Stomach (tissue), 9 donors: ENCODE measurements around the gene PRKCZ. TPM values are rescaled to one million over a fixed set of nuclear protein-coding genes. Genes with fewer than 3 reads are reported as not detected.
"Not testable (repeated sequence)": the region's sequence is repeated elsewhere in the genome, so short reads cannot be mapped to it uniquely, and the experiment has no call there.

Experiments
- DNase-seq, 2 donors: peaks; one replicate each; pipeline versions ENCODE4 v3.0.0 to v3.0.0-alpha.2; 2013 to 2019
- H3K27ac ChIP-seq, 5 donors: fragments of 200-600 bp in 4 of 5; sonication (generic) in 4 of 5; one replicate each; pipeline ENCODE4 v1.5.1; 2013 to 2019; ENCODE audit warnings: mild to moderate bottlenecking in 1 of 5, moderate library complexity in 1 of 5
- H3K27me3 ChIP-seq, 3 donors: fragments of 200-600 bp; sonication (generic); one replicate each; pipeline ENCODE4 v1.5.1; 2017 to 2019; ENCODE audit warnings: mixed run types in 1 of 3
- H3K36me3 ChIP-seq, 4 donors: fragments of 200-600 bp; sonication (generic); 1 replicate in 3 of 4; 2 replicates in 1 of 4; pipeline ENCODE4 v1.5.1; 2016 to 2019
- H3K4me1 ChIP-seq, 4 donors: fragments of 200-600 bp; sonication (generic); one replicate each; pipeline ENCODE4 v1.5.1; 2016 to 2019
- H3K4me3 ChIP-seq, 4 donors: fragments of 200-600 bp; sonication (generic) in 3 of 4; one replicate each; pipeline ENCODE4 v1.5.1; 2016 to 2019; ENCODE audit warnings: mild to moderate bottlenecking in 1 of 4
- H3K9me3 ChIP-seq, 4 donors: fragments of 200-600 bp; sonication (generic); one replicate each; pipeline ENCODE4 v1.5.1; 2016 to 2019
- CTCF ChIP-seq, 7 experiments: fragments of 450-650 bp in 4 of 7; fragments of 200-600 bp in 3 of 7; sonication (generic) in 3 of 7; IDR thresholded peaks; one replicate each; pipeline ENCODE4 v1.5.1; 2016 to 2019; ENCODE audit warnings: antibody characterized with exemption in 7 of 7, control low read depth in 2 of 7, mild to moderate bottlenecking in 1 of 7
- EP300 ChIP-seq: sonication (generic); formaldehyde crosslinking; IDR thresholded peaks from one replicate; pipeline ENCODE4 v1.6.1; 2017; ENCODE audit warnings: antibody characterized with exemption
- POLR2A ChIP-seq, 4 donors: fragments of 450-650 bp; IDR thresholded peaks; one replicate each; pipeline ENCODE4 v1.6.1; 2016; ENCODE audit warnings: antibody characterized with exemption in 4 of 4, control low read depth in 2 of 4, mild to moderate bottlenecking in 1 of 4, moderate library complexity in 1 of 4
- POLR2AphosphoS5 ChIP-seq, 3 donors: sonication (generic); formaldehyde crosslinking; IDR thresholded peaks; one replicate each; pipeline ENCODE4 v1.6.1; 2016; ENCODE audit warnings: antibody characterized with exemption in 3 of 3
- WGBS, 5 donors: extraction: QIAGEN DNeasy Blood & Tissue Kit in 3 of 5; methylation state at CpG; one replicate each; pipeline versions ENCODE4 v1.1.5 to v1.1.7; 2013 to 2018; 5-methylcytosine and 5-hydroxymethylcytosine counted together
- intact Hi-C: fragments of 100-400 bp; cut with DNase I; formaldehyde crosslinking; loops from one replicate; pipeline ENCODE4 v1.15.1; 2023; ENCODE audit warnings: low total_unique reads
- polyA plus RNA-seq, 3 donors: library from polyadenylated mRNA; stranded (reverse); fragments of 200-250 nt; gene quantifications; one replicate each; pipeline ENCODE4 v1.2.3, GENCODE V29; 2013
- total RNA-seq, 5 donors: library from RNA; depleted of rRNA; stranded (reverse); fragments of >200 nt; gene quantifications; one replicate each; pipeline versions ENCODE4 v1.1.0 to v1.2.3, GENCODE V29; 2014 to 2016
- donor health status: healthy with polysubstance abuse.
- donor health status: Bipolar disorder and iron deficiency.
- donor health status: healthy.

PRKCZ gene
- total and polyA plus RNA-seq, 8 donors: 11.1 to 55.8 (median 25.5) TPM

- 80 to 89% (median 88%) methylated on average over 33 of the region's 33 CpGs for WGBS, 5 donors
- Histone ChIP-seq H3K9me3 (no peaks in the 10 kb centered on the region), H3K36me3 (no peaks in the 10 kb centered on the region), H3K27me3 (no peaks in the 10 kb centered on the region), H3K4me1 (peaks cover 0 to 4% (median 0%) of the 10 kb centered on the region in 4 donors), H3K4me3 (no peak overlapping the region), H3K27ac (no peak overlapping the region)
- intact Hi-C loops: no loop called here
- TF ChIP-seq CTCF (IDR thresholded peaks at IDR 0.05) (no peak), POLR2A (IDR thresholded peaks at IDR 0.05) (no peak), EP300 (no peak), POLR2AphosphoS5 (IDR thresholded peaks at IDR 0.05) (no peak)
- no peak for DNase-seq
Measured at GRCh38 chr1:2115008-2115641, 64.9 kb downstream of the PRKCZ start.

GRCh38 chr1:2115702-2116341 lies 65.6 kb downstream of the PRKCZ start:
- no peak overlapping the region for H3K4me3 ChIP-seq
- DNase-seq: no peak
- H3K27me3 ChIP-seq: no peaks in the 10 kb centered on the region
- H3K4me1 ChIP-seq: peaks cover 0 to 4% (median 0%) of the 10 kb centered on the region in 4 donors
- WGBS, 5 donors: 46 to 71% (median 69%) methylated on average over 24 to 28 of the region's 28 CpGs
- no peaks in the 10 kb centered on the region for H3K9me3 ChIP-seq
- no peaks in the 10 kb centered on the region for H3K36me3 ChIP-seq
- H3K27ac ChIP-seq: no peak overlapping the region
- intact Hi-C loops: no loop called here
- TF ChIP-seq CTCF (IDR thresholded peaks at IDR 0.05) (no peak), EP300 (no peak), POLR2A (IDR thresholded peaks at IDR 0.05) (no peak), POLR2AphosphoS5 (IDR thresholded peaks at IDR 0.05) (no peak)

- Histone ChIP-seq H3K9me3 (no peaks in the 10 kb centered on the region), H3K4me1 (peaks cover 0 to 4% (median 0%) of the 10 kb centered on the region in 4 donors), H3K27me3 (no peaks in the 10 kb centered on the region), H3K36me3 (no peaks in the 10 kb centered on the region), H3K27ac (no peak overlapping the region), H3K4me3 (no peak overlapping the region)
- no peak for TF ChIP-seq EP300
- no peak for DNase-seq
- intact Hi-C loops: no loop called here
- WGBS, 5 donors: 90 to 97% (median 96%) methylated on average over 5 of the region's 5 CpGs
Measured at GRCh38 chr1:2119886-2120285, 69.7 kb downstream of the PRKCZ start.

GRCh38 chr1:2121101-2121691 lies 71.0 kb downstream of the PRKCZ start:
- Histone ChIP-seq H3K36me3 (no peaks in the 10 kb centered on the region), H3K4me1 (no peaks in the 10 kb centered on the region), H3K4me3 (no peak overlapping the region), H3K9me3 (no peaks in the 10 kb centered on the region), H3K27ac (no peak overlapping the region), H3K27me3 (no peaks in the 10 kb centered on the region)
- TF ChIP-seq POLR2AphosphoS5 (IDR thresholded peaks at IDR 0.05) (no peak), CTCF (IDR thresholded peaks at IDR 0.05) (no peak), EP300 (no peak), POLR2A (IDR thresholded peaks at IDR 0.05) (no peak)
- no peak for DNase-seq
- intact Hi-C loops: no loop called here
- WGBS, 5 donors: 76 to 94% (median 82%) methylated on average over 14 of the region's 14 CpGs

- H3K4me3 ChIP-seq, H3K9me3 ChIP-seq, H3K27ac ChIP-seq, intact Hi-C loops, H3K4me1 ChIP-seq, H3K27me3 ChIP-seq, H3K36me3 ChIP-seq, DNase-seq: not testable (repeated sequence)
- WGBS, 5 donors: 45 to 91% (median 51%) methylated on average over 9 to 19 of the region's 23 CpGs
Measured at GRCh38 chr1:2121794-2122193, 71.6 kb downstream of the PRKCZ start.
